ENCODE results near the gene CCDC92B. TPM values are rescaled to one million over a fixed set of nuclear protein-coding genes. Genes with fewer than 3 reads are reported as not detected.
A peak's percentile ranks its signal among the peaks of the same experiment; 100 is the strongest.

The CCDC92B gene
- total RNA-seq, 1 donor: not detected

GRCh38 chr17:2709183-2709661 is 40.2 kb downstream of the CCDC92B start:
- DNase-seq (ENCODE audit: low read depth): peak; percentile 32
- no peak for TF ChIP-seq CTCF (IDR thresholded peaks at IDR 0.05; ENCODE audit: insufficient read depth, low read length)
- H3K4me3 ChIP-seq (ENCODE audit: low read depth, low read length): peak overlapping the region; percentile 81

GRCh38 chr17:2708585-2709182 is 40.8 kb downstream of the CCDC92B start:
- TF ChIP-seq CTCF (IDR thresholded peaks at IDR 0.05; ENCODE audit: insufficient read depth, low read length): no peak
- DNase-seq (ENCODE audit: low read depth): no peak
- H3K4me3 ChIP-seq (ENCODE audit: low read depth, low read length): peak overlapping the region; percentile 81

- no peak overlapping the region for H3K4me3 ChIP-seq (ENCODE audit: low read depth, low read length)
- peak; percentile 49 for TF ChIP-seq CTCF (IDR thresholded peaks at IDR 0.05; ENCODE audit: insufficient read depth, low read length)
- no peak for DNase-seq (ENCODE audit: low read depth)
These were observed 41.5 kb downstream of the CCDC92B start for GRCh38 chr17:2707721-2708584.

- no peak for TF ChIP-seq CTCF (IDR thresholded peaks at IDR 0.05; ENCODE audit: insufficient read depth, low read length)
- DNase-seq (ENCODE audit: low read depth): no peak
- H3K4me3 ChIP-seq (ENCODE audit: low read depth, low read length): no peak overlapping the region
These were observed 42.4 kb downstream of the CCDC92B start for GRCh38 chr17:2706911-2707510.

GRCh38 chr17:2705888-2706795 is 43.3 kb downstream of the CCDC92B start:
- no peak for TF ChIP-seq CTCF (IDR thresholded peaks at IDR 0.05; ENCODE audit: insufficient read depth, low read length)
- no peak overlapping the region for H3K4me3 ChIP-seq (ENCODE audit: low read depth, low read length)
- DNase-seq (ENCODE audit: low read depth): no peak

- no peak for DNase-seq (ENCODE audit: low read depth)
- no peak for TF ChIP-seq CTCF (IDR thresholded peaks at IDR 0.05; ENCODE audit: insufficient read depth, low read length)
- H3K4me3 ChIP-seq (ENCODE audit: low read depth, low read length): no peak overlapping the region
These were observed 44.2 kb downstream of the CCDC92B start for GRCh38 chr17:2705263-2705662.
